ENCODE results near the gene SREBF1. TPM values are rescaled to one million over a fixed set of nuclear protein-coding genes. Genes with fewer than 3 reads are reported as not detected.

SREBF1 gene
- total RNA-seq, 6 experiments from 2014 or later: 63.8 to 246 (median 173) TPM

DNA sequence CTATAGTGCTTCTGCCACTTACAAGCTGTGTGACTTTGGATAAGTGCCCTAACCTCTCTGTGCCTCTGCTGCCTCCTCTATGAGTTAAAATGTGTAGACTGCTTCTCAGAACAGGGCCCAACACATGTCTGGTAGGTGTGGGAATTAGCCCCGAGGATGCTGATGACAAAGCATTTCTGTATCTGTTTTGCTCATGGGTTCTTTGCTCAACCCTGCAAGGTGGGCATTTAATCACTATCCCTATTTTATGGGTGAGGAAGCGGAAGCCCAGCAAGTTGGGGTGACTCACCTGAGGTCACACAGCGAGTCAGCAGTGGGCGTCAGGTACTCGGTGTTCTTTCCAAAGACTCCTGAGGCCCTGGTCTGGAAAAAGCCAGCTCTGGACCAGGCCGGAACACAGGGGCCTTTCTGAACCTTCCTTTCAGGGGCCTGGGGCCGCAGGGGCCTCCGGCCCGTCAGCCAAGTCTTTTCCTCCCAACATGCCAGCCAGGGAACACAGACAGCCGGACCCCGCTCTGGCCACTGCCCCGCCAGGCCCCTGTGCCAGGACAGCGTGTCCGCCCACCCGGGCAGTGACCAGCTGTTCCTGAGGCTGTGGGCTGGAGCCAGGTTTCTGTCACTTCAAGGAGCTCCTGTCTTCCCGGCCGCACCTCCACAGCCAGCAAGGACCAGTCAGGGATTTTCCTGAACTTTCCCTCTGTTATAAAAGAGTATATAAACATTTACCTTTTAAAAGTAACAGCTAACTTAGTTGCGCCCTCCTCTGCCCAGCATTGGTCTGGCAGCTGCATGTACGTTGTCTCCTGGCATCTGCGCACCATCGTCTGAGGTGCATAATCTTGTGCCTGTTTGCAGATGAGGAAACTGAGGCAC is 62.5 kb downstream of the SREBF1 start:
- ATAC-seq (peak in 3 of 4 donors; percentile 19 to 64 (median 35)), DNase-seq (no peak)
- Histone ChIP-seq H3K36me3 (no peaks in the 10 kb centered on the region), H3K27ac (no peak overlapping the region), H3K4me3 (no peak overlapping the region), H3K4me1 (peaks cover 0 to 3% (median 0%) of the 10 kb centered on the region in 4 donors), H3K27me3 (no peaks in the 10 kb centered on the region), H3K9me3 (no peaks in the 10 kb centered on the region)
- WGBS (ENCODE audit: insufficient coverage, low coverage, low lambda C conversion rate, missing lambda C conversion rate): 39% methylated on average over 6 of the region's 21 CpGs
- intact Hi-C loops (cut with DNase I): no loop called here
- TF ChIP-seq POLR2A (IDR thresholded peaks at IDR 0.05): no peak
- TF ChIP-seq, protein P1, sequence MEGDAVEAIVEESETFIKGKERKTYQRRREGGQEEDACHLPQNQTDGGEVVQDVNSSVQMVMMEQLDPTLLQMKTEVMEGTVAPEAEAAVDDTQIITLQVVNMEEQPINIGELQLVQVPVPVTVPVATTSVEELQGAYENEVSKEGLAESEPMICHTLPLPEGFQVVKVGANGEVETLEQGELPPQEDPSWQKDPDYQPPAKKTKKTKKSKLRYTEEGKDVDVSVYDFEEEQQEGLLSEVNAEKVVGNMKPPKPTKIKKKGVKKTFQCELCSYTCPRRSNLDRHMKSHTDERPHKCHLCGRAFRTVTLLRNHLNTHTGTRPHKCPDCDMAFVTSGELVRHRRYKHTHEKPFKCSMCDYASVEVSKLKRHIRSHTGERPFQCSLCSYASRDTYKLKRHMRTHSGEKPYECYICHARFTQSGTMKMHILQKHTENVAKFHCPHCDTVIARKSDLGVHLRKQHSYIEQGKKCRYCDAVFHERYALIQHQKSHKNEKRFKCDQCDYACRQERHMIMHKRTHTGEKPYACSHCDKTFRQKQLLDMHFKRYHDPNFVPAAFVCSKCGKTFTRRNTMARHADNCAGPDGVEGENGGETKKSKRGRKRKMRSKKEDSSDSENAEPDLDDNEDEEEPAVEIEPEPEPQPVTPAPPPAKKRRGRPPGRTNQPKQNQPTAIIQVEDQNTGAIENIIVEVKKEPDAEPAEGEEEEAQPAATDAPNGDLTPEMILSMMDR (IDR thresholded peaks at IDR 0.05): peak in 2 of 4 donors; percentile 7 to 23

DNA sequence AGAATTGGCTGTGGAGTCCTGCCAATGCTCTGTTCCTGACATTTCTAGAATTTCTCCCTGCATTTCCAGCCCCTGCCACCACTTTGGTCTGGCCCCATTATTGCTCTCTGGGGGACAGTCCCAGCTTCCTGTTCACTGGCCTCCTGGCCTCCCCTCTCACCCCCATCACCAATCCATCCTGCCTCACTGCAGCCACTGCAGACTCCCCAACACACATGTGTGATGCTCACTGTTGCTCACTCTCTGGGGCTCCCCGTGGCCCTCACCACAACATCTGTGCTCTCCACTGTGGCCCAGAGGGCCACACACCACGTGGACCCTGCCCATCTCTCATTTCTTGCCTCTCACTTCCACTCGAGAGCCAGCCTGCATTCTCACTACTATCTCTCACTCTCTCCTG is 64.6 kb downstream of the SREBF1 start:
- no peak overlapping the region for H3K27ac ChIP-seq
- intact Hi-C loops (cut with DNase I): no loop called here

DNA sequence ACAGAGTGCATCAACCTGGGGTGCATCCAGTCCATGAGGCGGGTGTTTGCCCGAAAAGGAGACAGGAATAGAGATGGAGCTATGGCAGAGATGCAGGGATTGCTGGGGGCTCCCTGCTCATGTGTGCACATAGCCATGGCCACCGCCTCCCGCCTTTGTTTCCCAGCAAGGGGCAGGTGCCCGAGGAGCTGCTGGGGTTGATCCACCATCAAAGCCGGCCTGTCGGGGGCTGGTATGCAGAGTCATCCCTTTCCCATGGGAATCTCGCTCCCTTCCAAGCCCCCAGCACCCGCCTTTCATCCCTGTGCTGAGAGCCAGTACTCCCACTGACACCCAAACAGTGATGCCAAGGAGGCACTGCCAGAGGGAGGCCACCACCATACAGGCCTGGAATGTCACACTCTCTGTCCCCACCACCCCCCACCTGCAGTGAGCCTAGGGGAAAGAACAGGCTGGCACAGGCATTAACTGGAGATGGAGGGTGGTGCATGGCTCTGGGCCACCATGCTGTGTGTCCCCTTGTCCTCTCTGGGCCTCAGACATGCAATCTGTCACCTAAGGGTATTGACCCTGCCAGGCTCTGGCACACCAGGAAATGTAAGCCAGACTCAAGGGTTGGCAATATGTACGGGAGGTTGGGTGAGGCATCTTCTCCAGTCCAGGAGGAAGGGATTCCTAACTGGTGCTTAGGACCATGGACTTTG is 65.1 kb downstream of the SREBF1 start:
- no CpG with 5 or more reads among the region's 10 CpGs for WGBS (ENCODE audit: insufficient coverage, low coverage, low lambda C conversion rate, missing lambda C conversion rate)
- no peak overlapping the region for H3K27ac ChIP-seq
- no peak for ATAC-seq
- DNase-seq: no peak
- no peaks in the 10 kb centered on the region for H3K27me3 ChIP-seq
- no peaks in the 10 kb centered on the region for H3K36me3 ChIP-seq
- no peaks in the 10 kb centered on the region for H3K9me3 ChIP-seq
- TF ChIP-seq POLR2A (IDR thresholded peaks at IDR 0.05): no peak
- TF ChIP-seq, protein P1 (IDR thresholded peaks at IDR 0.05): no peak
- H3K4me1 ChIP-seq: peaks cover 0 to 3% (median 0%) of the 10 kb centered on the region in 4 donors
- no peak overlapping the region for H3K4me3 ChIP-seq
- intact Hi-C loops (cut with DNase I): no loop called here

More for the DNA sequence above, 64.6 kb downstream of the SREBF1 start:
- Histone ChIP-seq H3K9me3 (no peaks in the 10 kb centered on the region), H3K4me3 (no peak overlapping the region), H3K4me1 (peaks cover 0 to 3% (median 0%) of the 10 kb centered on the region in 4 donors), H3K27me3 (no peaks in the 10 kb centered on the region), H3K36me3 (no peaks in the 10 kb centered on the region)
- ATAC-seq (no peak), DNase-seq (no peak)
- 75% methylated on average over 3 of the region's 3 CpGs for WGBS (ENCODE audit: insufficient coverage, low coverage, low lambda C conversion rate, missing lambda C conversion rate)
- TF ChIP-seq, protein P1 (IDR thresholded peaks at IDR 0.05): no peak
- TF ChIP-seq POLR2A (IDR thresholded peaks at IDR 0.05): no peak

DNA sequence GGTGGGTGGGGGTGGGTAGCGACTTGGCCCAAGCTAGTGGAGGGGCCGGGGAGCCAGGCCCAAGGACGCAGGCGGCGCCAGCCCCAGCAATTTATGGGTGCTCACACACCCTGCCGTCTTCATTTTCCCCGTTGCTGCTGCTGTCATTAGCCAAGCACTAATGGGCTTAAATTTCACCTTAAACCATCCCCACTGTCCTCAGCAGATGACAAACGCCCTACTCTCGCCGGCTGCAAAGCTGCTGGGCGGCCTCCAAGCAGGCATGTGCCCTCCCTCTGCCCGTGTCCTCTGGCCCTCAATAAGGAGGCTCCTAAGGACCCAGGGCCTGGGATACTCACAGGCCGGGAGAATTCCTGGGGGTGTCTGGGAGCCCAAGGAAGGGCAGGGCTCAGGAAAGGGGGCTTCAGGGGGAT is 66.1 kb downstream of the SREBF1 start:
- H3K4me1 ChIP-seq: peaks cover 0 to 3% (median 0%) of the 10 kb centered on the region in 4 donors
- 95% methylated on average over 10 of the region's 13 CpGs for WGBS (ENCODE audit: insufficient coverage, low coverage, low lambda C conversion rate, missing lambda C conversion rate)

More for the DNA sequence above, 66.1 kb downstream of the SREBF1 start:
- Histone ChIP-seq H3K4me3 (no peak overlapping the region), H3K27me3 (no peaks in the 10 kb centered on the region), H3K36me3 (no peaks in the 10 kb centered on the region), H3K27ac (no peak overlapping the region), H3K9me3 (no peaks in the 10 kb centered on the region)
- no peak for TF ChIP-seq POLR2A (IDR thresholded peaks at IDR 0.05)
- TF ChIP-seq, protein P1 (IDR thresholded peaks at IDR 0.05): no peak
- intact Hi-C loops (cut with DNase I): no loop called here
- ATAC-seq (no peak), DNase-seq (no peak)
